Measurements from ENCODE around the gene MKLN1. TPM values are rescaled to one million over a fixed set of nuclear protein-coding genes. Genes with fewer than 3 reads are reported as not detected.

The MKLN1 gene
- total RNA-seq, 3 donors from 2014 or later (not counting 1 experiment from before 2014, with no cell fraction given): 59.1 to 79.6 (median 65.0) TPM

DNA sequence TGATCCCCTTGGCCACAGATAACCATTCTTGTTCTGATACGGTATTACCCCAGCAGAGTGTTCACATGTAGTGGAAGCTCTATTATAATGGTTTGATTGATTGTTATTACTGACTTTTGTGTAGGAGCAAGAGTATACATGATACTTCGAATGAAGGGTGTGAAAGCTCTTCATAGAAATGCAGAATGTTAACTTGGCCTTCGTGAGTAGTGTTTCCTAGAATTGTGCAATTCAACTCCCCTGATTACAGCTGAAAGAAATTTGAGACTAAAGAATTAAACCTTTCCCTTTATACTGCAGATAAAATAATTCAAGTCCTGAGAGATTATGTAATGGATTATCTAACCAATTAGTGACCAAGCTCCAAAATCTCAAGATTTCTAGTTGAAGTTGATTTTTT is 38.2 kb downstream of the MKLN1 start:
- TF ChIP-seq, protein P1, sequence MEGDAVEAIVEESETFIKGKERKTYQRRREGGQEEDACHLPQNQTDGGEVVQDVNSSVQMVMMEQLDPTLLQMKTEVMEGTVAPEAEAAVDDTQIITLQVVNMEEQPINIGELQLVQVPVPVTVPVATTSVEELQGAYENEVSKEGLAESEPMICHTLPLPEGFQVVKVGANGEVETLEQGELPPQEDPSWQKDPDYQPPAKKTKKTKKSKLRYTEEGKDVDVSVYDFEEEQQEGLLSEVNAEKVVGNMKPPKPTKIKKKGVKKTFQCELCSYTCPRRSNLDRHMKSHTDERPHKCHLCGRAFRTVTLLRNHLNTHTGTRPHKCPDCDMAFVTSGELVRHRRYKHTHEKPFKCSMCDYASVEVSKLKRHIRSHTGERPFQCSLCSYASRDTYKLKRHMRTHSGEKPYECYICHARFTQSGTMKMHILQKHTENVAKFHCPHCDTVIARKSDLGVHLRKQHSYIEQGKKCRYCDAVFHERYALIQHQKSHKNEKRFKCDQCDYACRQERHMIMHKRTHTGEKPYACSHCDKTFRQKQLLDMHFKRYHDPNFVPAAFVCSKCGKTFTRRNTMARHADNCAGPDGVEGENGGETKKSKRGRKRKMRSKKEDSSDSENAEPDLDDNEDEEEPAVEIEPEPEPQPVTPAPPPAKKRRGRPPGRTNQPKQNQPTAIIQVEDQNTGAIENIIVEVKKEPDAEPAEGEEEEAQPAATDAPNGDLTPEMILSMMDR (IDR thresholded peaks at IDR 0.05): no peak
- no peaks in the 10 kb centered on the region for H3K9me3 ChIP-seq (ENCODE audit: control insufficient read depth, insufficient read depth, low read length)
- WGBS (ENCODE audit: insufficient coverage): 89% methylated on average over 2 of the region's 3 CpGs
- no peak overlapping the region for H3K4me3 Mint-ChIP-seq
- peaks cover 67 to 75% of the 10 kb centered on the region in 2 donors for H3K4me1 Mint-ChIP-seq
- DNase-seq (no peak), ATAC-seq (no peak)
- H3K27ac ChIP-seq (ENCODE audit: low read length): no peak overlapping the region
- H3K4me3 ChIP-seq (ENCODE audit: low read length): no peak overlapping the region
- H3K4me1 ChIP-seq (ENCODE audit: control insufficient read depth, insufficient read depth, low read length): peaks cover 9% of the 10 kb centered on the region
- intact Hi-C loops (cut with micrococcal nuclease): loop anchor here (5.0 kb wide), 1 partner anchor 39 kb away; the partner anchor contains the start of gene MKLN1
- H3K36me3 Mint-ChIP-seq: no peaks in the 10 kb centered on the region
- H3K9me3 Mint-ChIP-seq: no peaks in the 10 kb centered on the region
- peak overlapping the region in 1 of 2 donors; percentile 18 for H3K27ac Mint-ChIP-seq
- H3K36me3 ChIP-seq (ENCODE audit: control insufficient read depth, insufficient read depth, low read length): no peaks in the 10 kb centered on the region
- no peaks in the 10 kb centered on the region for H3K27me3 Mint-ChIP-seq (ENCODE audit: low read depth in 2 of 2)
- no peaks in the 10 kb centered on the region for H3K27me3 ChIP-seq (ENCODE audit: control insufficient read depth, insufficient read depth, low read length)

- TF ChIP-seq, protein P1 (IDR thresholded peaks at IDR 0.05): no peak
- Histone ChIP-seq H3K4me1 (ENCODE audit: control insufficient read depth, insufficient read depth, low read length) (peaks cover 9% of the 10 kb centered on the region), H3K9me3 (ENCODE audit: control insufficient read depth, insufficient read depth, low read length) (no peaks in the 10 kb centered on the region), H3K27me3 (ENCODE audit: control insufficient read depth, insufficient read depth, low read length) (no peaks in the 10 kb centered on the region), H3K27ac (ENCODE audit: low read length) (no peak overlapping the region), H3K36me3 (ENCODE audit: control insufficient read depth, insufficient read depth, low read length) (no peaks in the 10 kb centered on the region), H3K4me3 (ENCODE audit: low read length) (no peak overlapping the region)
- Mint-ChIP-seq H3K27me3 (ENCODE audit: low read depth in 2 of 2) (no peaks in the 10 kb centered on the region), H3K27ac (no peak overlapping the region), H3K4me1 (peaks cover 72 to 78% of the 10 kb centered on the region in 2 donors), H3K36me3 (no peaks in the 10 kb centered on the region), H3K4me3 (no peak overlapping the region), H3K9me3 (no peaks in the 10 kb centered on the region)
- ATAC-seq (no peak), DNase-seq (no peak)
- intact Hi-C loops (cut with micrococcal nuclease): loop anchor here (5.0 kb wide), 1 partner anchor 42 kb away; the partner anchor contains the start of gene MKLN1
Measured at GRCh38 chr7:131369354-131369753, 41.7 kb downstream of the MKLN1 start.

GRCh38 chr7:131370523-131370968 is 42.9 kb downstream of the MKLN1 start:
- ATAC-seq (peak; percentile 68 to 90 (median 68)), DNase-seq (peak in 1 of 2 donors; percentile 70)
- peaks cover 63 to 74% of the 10 kb centered on the region in 2 donors for H3K4me1 Mint-ChIP-seq
- peak overlapping the region; percentile 7 for H3K4me3 Mint-ChIP-seq
- Histone ChIP-seq H3K4me3 (ENCODE audit: low read length) (no peak overlapping the region), H3K36me3 (ENCODE audit: control insufficient read depth, insufficient read depth, low read length) (no peaks in the 10 kb centered on the region), H3K27ac (ENCODE audit: low read length) (no peak overlapping the region), H3K9me3 (ENCODE audit: control insufficient read depth, insufficient read depth, low read length) (no peaks in the 10 kb centered on the region), H3K4me1 (ENCODE audit: control insufficient read depth, insufficient read depth, low read length) (peaks cover 9% of the 10 kb centered on the region), H3K27me3 (ENCODE audit: control insufficient read depth, insufficient read depth, low read length) (no peaks in the 10 kb centered on the region)
- no peaks in the 10 kb centered on the region for H3K27me3 Mint-ChIP-seq (ENCODE audit: low read depth in 2 of 2)
- no peaks in the 10 kb centered on the region for H3K36me3 Mint-ChIP-seq
- no peaks in the 10 kb centered on the region for H3K9me3 Mint-ChIP-seq
- intact Hi-C loops (cut with micrococcal nuclease): no loop called here
- WGBS (ENCODE audit: insufficient coverage): no CpG with 5 or more reads among the region's 1 CpG
- TF ChIP-seq, protein P1 (IDR thresholded peaks at IDR 0.05): no peak
- peak overlapping the region in 1 of 2 donors; percentile 42 for H3K27ac Mint-ChIP-seq

DNA sequence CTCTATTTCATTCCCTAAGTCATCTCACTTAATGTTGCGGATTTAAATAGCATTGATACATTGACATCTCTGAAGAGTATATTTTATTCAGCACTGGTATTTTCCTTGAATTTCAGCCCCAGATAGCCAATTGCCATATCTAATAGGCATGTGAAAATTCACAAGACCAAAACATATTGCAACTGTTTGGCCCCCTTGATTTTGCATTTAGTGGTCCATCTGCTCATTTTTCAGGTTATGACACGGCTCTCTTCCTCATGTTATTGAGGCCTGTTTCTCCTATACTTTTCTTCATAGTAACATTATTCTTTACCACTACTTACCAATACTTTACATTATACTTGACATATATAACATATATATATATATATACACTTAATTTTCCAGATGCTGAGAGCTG is 43.7 kb downstream of the MKLN1 start:
- no peaks in the 10 kb centered on the region for H3K36me3 Mint-ChIP-seq
- WGBS (ENCODE audit: insufficient coverage): 96% methylated on average over 2 of the region's 2 CpGs
- peaks cover 56 to 67% of the 10 kb centered on the region in 2 donors for H3K4me1 Mint-ChIP-seq
- no peaks in the 10 kb centered on the region for H3K27me3 Mint-ChIP-seq (ENCODE audit: low read depth in 2 of 2)
- no peaks in the 10 kb centered on the region for H3K27me3 ChIP-seq (ENCODE audit: control insufficient read depth, insufficient read depth, low read length)
- no peak overlapping the region for H3K27ac ChIP-seq (ENCODE audit: low read length)
- H3K4me1 ChIP-seq (ENCODE audit: control insufficient read depth, insufficient read depth, low read length): peaks cover 9% of the 10 kb centered on the region
- ATAC-seq (no peak), DNase-seq (no peak)
- H3K36me3 ChIP-seq (ENCODE audit: control insufficient read depth, insufficient read depth, low read length): no peaks in the 10 kb centered on the region
- peak overlapping the region; percentile 3 for H3K4me3 Mint-ChIP-seq
- no peaks in the 10 kb centered on the region for H3K9me3 ChIP-seq (ENCODE audit: control insufficient read depth, insufficient read depth, low read length)
- no peaks in the 10 kb centered on the region for H3K9me3 Mint-ChIP-seq
- intact Hi-C loops (cut with micrococcal nuclease): no loop called here
- TF ChIP-seq, protein P1 (IDR thresholded peaks at IDR 0.05): no peak
- H3K27ac Mint-ChIP-seq: peak overlapping the region in 1 of 2 donors; percentile 42
- H3K4me3 ChIP-seq (ENCODE audit: low read length): no peak overlapping the region
